Naive thymus-derived CD4-positive, alpha-beta T cell (primary cell): Measurements from ENCODE around the gene ZFAND3. TPM values are rescaled to one million over a fixed set of nuclear protein-coding genes. Genes with fewer than 3 reads are reported as not detected.

Experiments
- ATAC-seq: fragments of 150-1000 bp; cut with Tn5 transposase; 2 replicates; pipeline ENCODE4 v1.10.0; 2021; ENCODE audit warnings: mild to moderate bottlenecking, moderate library complexity
- CTCF ChIA-PET: fragments of 350-600 bp; sonication (Branson Sonifier 250); formaldehyde crosslinking; loops from one replicate; lab custom pipeline; 2021; ENCODE audit warnings: antibody characterized with exemption; lab: Charles Lee
- POLR2A ChIA-PET: fragments of 350-600 bp; sonication (Branson Sonifier 250); formaldehyde crosslinking; loops from one replicate; lab custom pipeline; 2021; ENCODE audit warnings: antibody characterized with exemption, inconsistent platforms; lab: Charles Lee
- DNase-seq, 9 donors: peaks; one replicate each; pipeline versions ENCODE4 v3.0.0 to v3.0.0-alpha.2; 2020 to 2022; ENCODE audit warnings: mixed read lengths in 1 of 9
- H3K27ac ChIP-seq: one replicate; pipeline ENCODE4 v1.7.0; 2013; ENCODE audit warnings: mild to moderate bottlenecking, low read depth, low read length, moderate library complexity
- H3K27me3 ChIP-seq, 2 donors: one replicate each; pipeline ENCODE4 v1.7.0; 2013; ENCODE audit warnings: low read length in 2 of 2, mild to moderate bottlenecking in 2 of 2, moderate library complexity in 2 of 2; ENCODE audit not compliant: control insufficient read depth in 2 of 2, insufficient read depth in 2 of 2
- H3K36me3 ChIP-seq, 3 experiments: 1 replicate in 2 of 3; 2 replicates in 1 of 3; pipeline ENCODE4 v1.7.0; 2013; ENCODE audit warnings: low read length in 3 of 3, mild to moderate bottlenecking in 3 of 3, moderate library complexity in 1 of 3; ENCODE audit not compliant: insufficient read depth in 3 of 3, control insufficient read depth in 2 of 3
- H3K4me1 ChIP-seq, 2 donors: one replicate each; pipeline ENCODE4 v1.7.0; 2013; ENCODE audit warnings: low read length in 2 of 2, mild to moderate bottlenecking in 2 of 2, moderate library complexity in 1 of 2; ENCODE audit not compliant: control insufficient read depth in 2 of 2, insufficient read depth in 2 of 2
- H3K4me3 ChIP-seq: 2 replicates; pipeline ENCODE4 v1.7.0; 2013; ENCODE audit warnings: mild to moderate bottlenecking, low read length
- H3K9me3 ChIP-seq, 3 experiments: 1 replicate in 2 of 3; 2 replicates in 1 of 3; pipeline ENCODE4 v1.7.0; 2013; ENCODE audit warnings: low read length in 3 of 3; ENCODE audit not compliant: control insufficient read depth in 2 of 3
- H3K27ac Mint-ChIP-seq, 9 donors: one replicate each; pipeline ENCODE4 v1.8.0; 2020 to 2022; ENCODE audit warnings: mixed read lengths in 9 of 9, mild to moderate bottlenecking in 8 of 9, moderate library complexity in 5 of 9, inconsistent platforms in 2 of 9
- H3K27me3 Mint-ChIP-seq, 5 donors: one replicate each; pipeline ENCODE4 v1.8.0; 2021 to 2022; ENCODE audit warnings: mixed read lengths in 5 of 5, mild to moderate bottlenecking in 1 of 5
- H3K36me3 Mint-ChIP-seq, 5 donors: one replicate each; pipeline ENCODE4 v1.8.0; 2020 to 2022; ENCODE audit warnings: mixed read lengths in 5 of 5, mild to moderate bottlenecking in 3 of 5, inconsistent platforms in 1 of 5
- H3K4me1 Mint-ChIP-seq, 7 donors: one replicate each; pipeline ENCODE4 v1.8.0; 2020 to 2022; ENCODE audit warnings: mixed read lengths in 7 of 7, mild to moderate bottlenecking in 3 of 7, inconsistent platforms in 1 of 7
- H3K4me3 Mint-ChIP-seq, 10 donors: one replicate each; pipeline ENCODE4 v1.8.0; 2020 to 2022; ENCODE audit warnings: mild to moderate bottlenecking in 10 of 10, mixed read lengths in 10 of 10, moderate library complexity in 6 of 10, inconsistent platforms in 2 of 10
- H3K9me3 Mint-ChIP-seq, 11 donors: one replicate each; pipeline ENCODE4 v1.8.0; 2020 to 2022; ENCODE audit warnings: mixed read lengths in 11 of 11, mild to moderate bottlenecking in 4 of 11, inconsistent platforms in 1 of 11, moderate library complexity in 1 of 11
- intact Hi-C, 2 donors: fragments of 100-400 bp; cut with micrococcal nuclease; formaldehyde crosslinking; loops; one replicate each; pipeline ENCODE4 v1.15.1; 2023
- polyA plus RNA-seq, 2 donors: library from polyadenylated mRNA; unstranded; fragments of 300-500 nt; fragmentation: Illumina TruSeq; gene quantifications; one replicate each; pipeline ENCODE4 v1.2.3, GENCODE V29; 2021
- total RNA-seq, 6 experiments: library from RNA in 5 of 6; stranded (reverse) in 5 of 6; gene quantifications; 1 replicate in 5 of 6; 2 replicates in 1 of 6; pipeline ENCODE4 v1.2.3 and lab custom pipeline; 2021 to 2026

The ZFAND3 gene
- total and polyA plus RNA-seq, 7 experiments from 2014 or later: 3.5 to 55.0 (median 37.1) TPM

DNA sequence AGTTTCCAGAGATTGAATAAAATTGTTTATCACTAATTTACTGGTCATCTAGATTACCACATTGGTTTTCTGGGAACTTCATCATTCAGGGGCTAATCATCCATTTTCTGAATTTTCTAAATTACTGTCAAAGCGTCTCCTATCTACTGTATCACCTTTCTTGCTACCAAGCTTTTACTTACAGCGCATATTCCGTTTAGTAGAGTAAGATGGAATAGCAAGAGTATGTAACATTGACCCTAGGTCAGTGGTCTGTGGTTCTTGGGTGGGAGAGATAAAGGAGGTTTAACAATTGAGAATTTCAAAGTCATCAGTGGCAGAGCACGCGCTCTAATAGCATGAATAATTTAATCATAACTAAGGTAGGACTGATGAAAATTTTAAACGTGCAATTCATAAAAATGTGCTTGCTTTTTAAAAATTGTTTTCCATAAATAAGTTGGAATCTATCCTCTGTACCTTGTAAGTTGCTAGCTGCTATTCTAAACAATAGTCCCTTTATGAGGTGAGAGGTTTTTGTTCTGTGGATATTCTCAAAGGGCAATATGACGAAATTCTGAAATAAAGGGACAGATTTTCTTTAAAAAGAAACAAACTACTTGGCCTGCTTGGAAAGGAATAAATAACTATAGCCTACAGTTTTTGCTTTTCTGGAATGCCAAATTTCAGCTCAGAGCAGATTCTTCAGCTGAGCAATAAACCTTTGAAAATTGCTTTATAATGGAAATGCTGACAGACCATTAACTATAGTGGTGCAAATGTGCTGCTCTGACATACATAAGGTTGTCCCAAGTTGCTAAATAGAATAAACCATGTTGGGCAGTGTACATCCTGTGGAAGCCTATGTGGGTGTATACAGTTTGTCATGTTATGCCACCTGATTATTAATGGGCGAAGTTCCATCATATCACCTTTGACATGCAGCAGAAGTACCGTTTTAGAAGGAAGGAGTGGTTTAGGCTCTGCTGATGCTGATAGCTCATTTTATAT, 84.1 kb downstream of the ZFAND3 start:
- ATAC-seq (no peak), DNase-seq (no peak)
- intact Hi-C loops: no loop called here
- H3K4me1 Mint-ChIP-seq: peaks cover 16 to 76% (median 72%) of the 10 kb centered on the region in 7 donors
- H3K9me3 Mint-ChIP-seq: no peaks in the 10 kb centered on the region
- Histone ChIP-seq H3K4me3 (no peak overlapping the region), H3K27me3 (no peaks in the 10 kb centered on the region), H3K4me1 (no peaks in the 10 kb centered on the region), H3K36me3 (no peaks in the 10 kb centered on the region), H3K9me3 (no peaks in the 10 kb centered on the region), H3K27ac (no peak overlapping the region)
- H3K27ac Mint-ChIP-seq: no peak overlapping the region
- no peaks in the 10 kb centered on the region for H3K27me3 Mint-ChIP-seq
- ChIA-PET POLR2A (interaction anchor here (0.5 to 0.7 kb wide), 2 partner anchors 188 to 1515 kb away, joined by 3 read pairs; no protein-coding TSS in a partner anchor), CTCF (no interaction called here)
- H3K4me3 Mint-ChIP-seq: no peak overlapping the region
- H3K36me3 Mint-ChIP-seq: peaks cover 0 to 11% (median 0%) of the 10 kb centered on the region in 5 donors

DNA sequence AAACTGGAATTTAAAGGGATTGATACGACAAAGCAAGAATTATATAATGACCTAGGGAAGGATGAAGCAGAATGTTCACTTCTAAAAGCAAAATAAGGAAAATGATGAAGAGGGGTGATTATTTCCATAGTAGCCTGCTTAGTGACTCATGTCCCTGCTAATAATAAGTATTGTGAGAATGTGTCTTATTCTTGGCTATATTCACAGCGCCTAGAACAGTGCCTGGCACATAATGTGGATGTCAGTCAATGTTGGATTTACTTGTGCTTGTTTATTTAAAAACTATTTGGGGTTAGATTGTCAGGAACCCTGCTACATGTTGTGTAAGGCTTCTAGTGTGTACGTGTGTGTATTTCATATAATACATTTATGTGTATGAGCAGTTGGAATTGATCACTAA, 85.1 kb downstream of the ZFAND3 start:
- Mint-ChIP-seq H3K27me3 (no peaks in the 10 kb centered on the region), H3K4me3 (no peak overlapping the region), H3K9me3 (no peaks in the 10 kb centered on the region), H3K27ac (no peak overlapping the region), H3K36me3 (peaks cover 0 to 11% (median 2%) of the 10 kb centered on the region in 5 donors), H3K4me1 (peaks cover 21 to 79% (median 73%) of the 10 kb centered on the region in 7 donors)
- POLR2A ChIA-PET: no interaction called here
- Histone ChIP-seq H3K4me1 (peaks cover 0 to 3% of the 10 kb centered on the region in 2 donors), H3K4me3 (no peak overlapping the region), H3K9me3 (no peaks in the 10 kb centered on the region), H3K27ac (no peak overlapping the region), H3K36me3 (no peaks in the 10 kb centered on the region), H3K27me3 (no peaks in the 10 kb centered on the region)
- DNase-seq: no peak
- no peak for ATAC-seq
- intact Hi-C loops: no loop called here
- CTCF ChIA-PET: no interaction called here

DNA sequence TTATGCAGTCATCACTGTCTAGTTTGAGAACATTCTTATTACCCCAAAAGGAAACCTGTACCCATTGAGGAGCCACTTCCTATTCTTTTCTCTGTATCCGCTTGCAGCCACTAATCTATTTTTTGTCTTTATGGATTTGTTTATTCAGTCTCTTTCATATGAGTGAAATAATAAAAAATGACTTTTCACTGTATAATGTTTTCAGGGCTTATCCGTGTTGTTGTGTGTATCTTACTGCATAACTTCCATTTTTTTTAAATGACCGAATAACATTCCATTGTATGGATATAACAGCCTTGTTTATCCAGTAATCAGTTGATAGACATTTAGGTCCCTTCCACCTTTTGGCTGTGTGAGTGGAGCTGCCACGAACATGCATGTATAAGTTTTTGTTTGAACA, 86.6 kb downstream of the ZFAND3 start:
- DNase-seq: no peak
- H3K27me3 ChIP-seq: no peaks in the 10 kb centered on the region
- ChIA-PET CTCF (no interaction called here), POLR2A (interaction anchor here (0.9 kb wide), 1 partner anchor 22 kb away, joined by 3 read pairs; no protein-coding TSS in a partner anchor)
- H3K4me1 ChIP-seq: peaks cover 0 to 9% of the 10 kb centered on the region in 2 donors
- no peak overlapping the region for H3K27ac ChIP-seq
- Mint-ChIP-seq H3K9me3 (no peaks in the 10 kb centered on the region), H3K4me1 (peaks cover 26 to 83% (median 76%) of the 10 kb centered on the region in 7 donors), H3K27ac (no peak overlapping the region), H3K27me3 (no peaks in the 10 kb centered on the region), H3K36me3 (peaks cover 0 to 14% (median 2%) of the 10 kb centered on the region in 5 donors), H3K4me3 (peak overlapping the region in 3 of 10 donors; percentile 4 to 45 (median 15))
- H3K9me3 ChIP-seq: no peaks in the 10 kb centered on the region
- ATAC-seq: no peak
- H3K36me3 ChIP-seq: no peaks in the 10 kb centered on the region
- intact Hi-C loops: no loop called here
- no peak overlapping the region for H3K4me3 ChIP-seq

DNA sequence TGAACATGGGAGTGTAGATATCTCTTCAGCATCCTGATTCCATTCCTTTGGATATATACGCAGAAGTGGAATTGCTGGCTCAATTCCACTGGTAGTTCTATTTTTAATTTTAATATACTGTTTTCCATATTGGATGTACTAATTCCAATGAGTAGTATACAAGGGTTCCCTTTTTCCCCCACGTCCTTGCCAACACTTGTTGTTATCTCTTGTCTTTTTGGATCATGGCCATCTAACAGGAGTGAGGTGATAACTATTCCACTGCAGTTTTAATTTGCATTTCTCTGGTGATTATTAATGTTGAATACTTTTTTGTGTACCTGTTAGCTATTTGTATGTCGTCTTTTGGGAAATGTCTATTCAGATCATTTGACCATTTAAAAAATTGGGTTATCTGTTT, 91.5 kb downstream of the ZFAND3 start:
- H3K36me3 ChIP-seq: no peaks in the 10 kb centered on the region
- H3K9me3 ChIP-seq: no peaks in the 10 kb centered on the region
- H3K27me3 ChIP-seq: no peaks in the 10 kb centered on the region
- ATAC-seq: no peak
- DNase-seq: no peak
- ChIA-PET POLR2A (interaction anchor here (0.7 to 0.8 kb wide), 3 partner anchors 20 to 92 kb away, joined by 3 to 4 read pairs (median 4); partner anchors contain the start of gene ZFAND3), CTCF (no interaction called here)
- Mint-ChIP-seq H3K27me3 (no peaks in the 10 kb centered on the region), H3K27ac (peak overlapping the region in 3 of 9 donors; percentile 24 to 58 (median 32)), H3K4me3 (peak overlapping the region in 5 of 10 donors; percentile 23 to 50 (median 31)), H3K36me3 (peaks cover 2 to 20% (median 7%) of the 10 kb centered on the region in 5 donors), H3K9me3 (no peaks in the 10 kb centered on the region), H3K4me1 (peaks cover 40 to 87% (median 80%) of the 10 kb centered on the region in 7 donors)
- intact Hi-C loops: no loop called here
- no peak overlapping the region for H3K4me3 ChIP-seq
- H3K4me1 ChIP-seq: peaks cover 0 to 9% of the 10 kb centered on the region in 2 donors
- no peak overlapping the region for H3K27ac ChIP-seq

DNA sequence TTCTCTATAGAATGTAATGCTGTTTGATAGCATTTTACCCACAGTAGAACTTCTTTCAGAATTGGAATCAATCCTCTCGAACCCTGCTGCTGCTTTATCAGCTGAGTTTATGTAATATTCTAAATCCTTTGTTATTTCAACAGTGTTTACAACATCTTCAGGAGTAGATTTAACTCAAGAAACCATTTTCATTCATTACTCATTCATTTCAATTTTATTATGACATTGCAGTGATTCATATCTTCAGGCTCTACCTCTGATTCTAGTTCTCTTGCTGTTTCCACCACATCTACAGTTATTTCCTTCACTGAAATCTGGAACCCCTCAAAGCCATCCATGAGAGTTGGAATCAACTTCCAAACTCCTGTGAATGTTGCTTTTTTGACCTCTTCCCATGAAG, 93.7 kb downstream of the ZFAND3 start:
- no peaks in the 10 kb centered on the region for H3K27me3 ChIP-seq
- Mint-ChIP-seq H3K4me3 (no peak overlapping the region), H3K36me3 (peaks cover 2 to 30% (median 15%) of the 10 kb centered on the region in 5 donors), H3K4me1 (peaks cover 29 to 82% (median 75%) of the 10 kb centered on the region in 7 donors), H3K9me3 (no peaks in the 10 kb centered on the region), H3K27me3 (no peaks in the 10 kb centered on the region), H3K27ac (peak overlapping the region in 1 of 9 donors; percentile 16)
- no peaks in the 10 kb centered on the region for H3K9me3 ChIP-seq
- intact Hi-C loops: no loop called here
- ATAC-seq: no peak
- peaks cover 0 to 6% (median 0%) of the 10 kb centered on the region in 3 experiments for H3K36me3 ChIP-seq
- CTCF ChIA-PET: no interaction called here
- DNase-seq: no peak
- no peak overlapping the region for H3K4me3 ChIP-seq
- H3K4me1 ChIP-seq: peaks cover 0 to 18% of the 10 kb centered on the region in 2 donors
- H3K27ac ChIP-seq: no peak overlapping the region
- POLR2A ChIA-PET: interaction anchor here (0.7 kb wide), 1 partner anchor 811 kb away, joined by 3 read pairs; no protein-coding TSS in a partner anchor

DNA sequence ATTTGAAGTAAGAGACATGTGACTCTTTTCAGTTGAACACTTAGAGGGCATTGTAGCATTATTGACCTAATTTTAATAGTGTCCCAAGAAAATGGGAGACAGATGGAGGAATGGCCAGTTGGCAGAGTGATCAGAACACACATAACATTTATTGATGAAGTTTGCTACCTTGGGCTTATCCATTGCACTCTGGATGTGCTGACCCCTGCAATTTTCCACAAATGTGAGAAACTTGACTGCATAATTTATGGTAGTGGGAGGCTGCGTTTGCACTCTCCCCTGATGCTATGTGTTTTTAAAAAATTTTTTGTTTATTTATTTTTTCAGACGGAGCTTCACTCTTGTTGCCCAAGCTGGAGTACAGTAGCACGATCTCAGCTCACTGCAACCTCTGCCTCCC, 95.9 kb downstream of the ZFAND3 start:
- Mint-ChIP-seq H3K4me3 (no peak overlapping the region), H3K27ac (peak overlapping the region in 1 of 9 donors; percentile 57), H3K9me3 (no peaks in the 10 kb centered on the region), H3K4me1 (peaks cover 23 to 77% (median 74%) of the 10 kb centered on the region in 7 donors), H3K36me3 (peaks cover 0 to 36% (median 16%) of the 10 kb centered on the region in 5 donors), H3K27me3 (no peaks in the 10 kb centered on the region)
- Histone ChIP-seq H3K27me3 (no peaks in the 10 kb centered on the region), H3K36me3 (peaks cover 0 to 6% (median 0%) of the 10 kb centered on the region in 3 experiments), H3K27ac (no peak overlapping the region), H3K4me1 (peaks cover 0 to 15% of the 10 kb centered on the region in 2 donors), H3K9me3 (no peaks in the 10 kb centered on the region), H3K4me3 (no peak overlapping the region)
- ATAC-seq: no peak
- ChIA-PET CTCF (interaction anchor here (0.6 to 0.9 kb wide), 2 partner anchors 34 to 76 kb away, joined by 3 to 7 read pairs; no protein-coding TSS in a partner anchor), POLR2A (no interaction called here)
- no peak for DNase-seq
- intact Hi-C loops: no loop called here
